T-helper 1 cell (primary cell): ENCODE results near the gene TAB2.
"Not testable (repeated sequence)": the region's sequence is repeated elsewhere in the genome, so short reads cannot be mapped to it uniquely, and the experiment has no call there.

Source experiments
- DNase-seq, 5 donors: peaks; one replicate each; pipeline ENCODE4 v3.0.0-alpha.2; 2012 to 2020

The TAB2 gene

GRCh38 chr6:149334682-149335160 is 17.2 kb downstream of the TAB2 start:
- no peak for DNase-seq

GRCh38 chr6:149335924-149336608 is 18.6 kb downstream of the TAB2 start:
- peak in 1 of 5 donors; percentile 83 for DNase-seq

- DNase-seq, result no peak
Measured at GRCh38 chr6:149336609-149336928, 19.1 kb downstream of the TAB2 start.

- no peak for DNase-seq
Measured at GRCh38 chr6:149337320-149337719, 19.8 kb downstream of the TAB2 start.

GRCh38 chr6:149340200-149340599 is 22.7 kb downstream of the TAB2 start:
- no peak for DNase-seq

- DNase-seq, result no peak
Measured at GRCh38 chr6:149342525-149342924, 25.0 kb downstream of the TAB2 start.

- no peak for DNase-seq
Measured at GRCh38 chr6:149343501-149343900, 26.0 kb downstream of the TAB2 start.

GRCh38 chr6:149346078-149346477 is 28.6 kb downstream of the TAB2 start:
- no peak for DNase-seq

- DNase-seq, result no peak
Measured at GRCh38 chr6:149347067-149347466, 29.6 kb downstream of the TAB2 start.

GRCh38 chr6:149349279-149349678 is 31.8 kb downstream of the TAB2 start:
- not testable (repeated sequence) for DNase-seq

GRCh38 chr6:149354009-149354408 is 36.5 kb downstream of the TAB2 start:
- DNase-seq, result no peak

- no peak for DNase-seq
Measured at GRCh38 chr6:149356081-149356750, 38.7 kb downstream of the TAB2 start.

- no peak for DNase-seq
Measured at GRCh38 chr6:149357726-149358538, 40.4 kb downstream of the TAB2 start.

- DNase-seq, result no peak
Measured at GRCh38 chr6:149359440-149359839, 41.9 kb downstream of the TAB2 start.

GRCh38 chr6:149360536-149360935 is 43.0 kb downstream of the TAB2 start:
- DNase-seq, result no peak

GRCh38 chr6:149362289-149362688 is 44.8 kb downstream of the TAB2 start:
- no peak for DNase-seq

- DNase-seq, result no peak
Measured at GRCh38 chr6:149363154-149363553, 45.6 kb downstream of the TAB2 start.

- no peak for DNase-seq
Measured at GRCh38 chr6:149364557-149364956, 47.0 kb downstream of the TAB2 start.

GRCh38 chr6:149365197-149365596 is 47.7 kb downstream of the TAB2 start:
- no peak for DNase-seq

- peak in 1 of 5 donors; percentile 53 for DNase-seq
Measured at GRCh38 chr6:149366267-149366921, 48.9 kb downstream of the TAB2 start.

- peak in 1 of 5 donors; percentile 47 for DNase-seq
Measured at GRCh38 chr6:149368065-149368464, 50.6 kb downstream of the TAB2 start.

GRCh38 chr6:149371154-149371553 is 53.6 kb downstream of the TAB2 start:
- DNase-seq, result no peak

GRCh38 chr6:149372062-149372461 is 54.5 kb downstream of the TAB2 start:
- DNase-seq, result no peak
